ENCODE data around the gene MREG. TPM values are rescaled to one million over a fixed set of nuclear protein-coding genes. Genes with fewer than 3 reads are reported as not detected.

MREG gene
- polyA plus RNA-seq, 2 of the 4 experiments (the other 2 are of a cell fraction) = 6.4 to 8.0 TPM

DNA sequence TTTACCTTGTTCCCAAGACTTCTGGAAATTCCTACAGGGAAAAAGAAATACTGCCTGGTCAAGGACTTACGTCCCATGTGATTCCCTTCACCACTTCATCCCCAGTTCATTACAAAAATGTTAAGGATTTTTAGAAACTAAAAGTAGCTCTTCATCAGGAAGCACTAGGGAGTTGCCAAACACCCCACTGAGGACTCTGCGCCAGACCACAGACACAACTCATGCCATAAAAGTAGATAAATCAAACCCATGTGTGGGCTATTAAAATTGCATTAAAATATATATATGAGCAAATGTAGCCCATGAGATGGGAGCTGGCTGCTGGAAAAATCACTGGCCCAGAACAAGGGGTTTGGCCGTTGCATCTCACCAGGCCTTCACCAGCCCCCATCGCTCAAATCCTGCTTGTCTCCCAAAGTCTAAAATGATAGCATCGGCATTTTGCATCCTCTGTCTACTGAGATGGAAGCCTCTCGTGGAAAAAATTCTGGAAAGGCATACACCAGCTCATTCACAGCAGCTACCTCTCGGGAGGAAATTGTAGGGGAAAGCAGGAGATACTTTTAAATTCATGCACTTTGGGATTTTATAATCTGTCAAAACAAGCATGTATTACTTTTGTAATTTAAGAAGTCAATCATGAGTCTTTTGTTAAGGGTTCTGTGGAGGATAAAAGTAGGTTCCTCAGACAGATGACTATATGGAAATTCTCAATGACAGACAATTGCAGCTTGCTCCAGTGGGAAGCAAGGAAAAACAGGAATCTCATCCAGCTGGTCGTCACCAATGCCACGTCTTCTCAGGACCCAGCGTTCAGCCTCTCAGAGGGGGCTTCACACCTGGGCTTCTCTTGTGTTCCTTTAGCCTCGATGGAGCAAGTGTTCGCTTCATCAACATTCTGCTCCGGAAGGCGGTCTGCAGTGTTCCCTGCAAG is 113.9 kb downstream of the MREG start:
- Histone ChIP-seq H3K9me3 (no peaks in the 10 kb centered on the region), H3K4me2 (no peak overlapping the region), H3K4me1 (peaks cover 12% of the 10 kb centered on the region), H3K27ac (peak overlapping the region in 1 of 2 experiments; percentile 55; a peak in 2 of 6 replicates), H3K4me3 (no peak overlapping the region)
- WGBS (ENCODE audit: missing lambda C conversion rate) = 77% methylated on average over 14 of the region's 14 CpGs
- ChIA-PET CTCF (interaction anchor here (1.2 kb wide), 1 partner anchor 9 kb away, joined by 4 read pairs; no protein-coding TSS in a partner anchor), POLR2A (no interaction called here)
- DNase-seq (ENCODE audit: low read depth in 1 of 2, low spot score in 1 of 2) (no peak), ATAC-seq (no peak), FAIRE-seq (no peak)
- TF ChIP-seq TFCP2L1 (CRISPR knock-in tag; IDR thresholded peaks at IDR 0.05) = no peak
- TF ChIP-seq, protein P1, sequence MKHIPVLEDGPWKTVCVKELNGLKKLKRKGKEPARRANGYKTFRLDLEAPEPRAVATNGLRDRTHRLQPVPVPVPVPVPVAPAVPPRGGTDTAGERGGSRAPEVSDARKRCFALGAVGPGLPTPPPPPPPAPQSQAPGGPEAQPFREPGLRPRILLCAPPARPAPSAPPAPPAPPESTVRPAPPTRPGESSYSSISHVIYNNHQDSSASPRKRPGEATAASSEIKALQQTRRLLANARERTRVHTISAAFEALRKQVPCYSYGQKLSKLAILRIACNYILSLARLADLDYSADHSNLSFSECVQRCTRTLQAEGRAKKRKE (CRISPR knock-in tag; IDR thresholded peaks at IDR 0.05; ENCODE audit: low read depth) = no peak
- no peak for TF ChIP-seq CHD2 (IDR thresholded peaks at IDR 0.05; ENCODE audit: low read length, partially characterized antibody)
- TF ChIP-seq CBX8 (IDR thresholded peaks at IDR 0.05) = no peak
- no peak for TF ChIP-seq CBX2 (IDR thresholded peaks at IDR 0.05; ENCODE audit: borderline replicate concordance, low read depth)
- TF ChIP-seq PHF8 (IDR thresholded peaks at IDR 0.05; ENCODE audit: borderline replicate concordance, low read depth) = no peak
- TF ChIP-seq FOSL2 (IDR thresholded peaks at IDR 0.05) = no peak
- TF ChIP-seq FOSL2 (CRISPR knock-in tag; IDR thresholded peaks at IDR 0.05) = no peak
- TF ChIP-seq CHD4 (IDR thresholded peaks at IDR 0.05; ENCODE audit: borderline replicate concordance) = no peak
- TF ChIP-seq HOXA7 (CRISPR knock-in tag; IDR thresholded peaks at IDR 0.05) = no peak
- no peak for TF ChIP-seq ESRRA (IDR thresholded peaks at IDR 0.05; ENCODE audit: borderline replicate concordance, low read length)
- TF ChIP-seq BHLHE40 (IDR thresholded peaks at IDR 0.05; ENCODE audit: low read depth, low read length) = no peak
- no peak for TF ChIP-seq MAFK (IDR thresholded peaks at IDR 0.05; ENCODE audit: partially characterized antibody)
- TF ChIP-seq EP300 (IDR thresholded peaks at IDR 0.05) = no peak
- TF ChIP-seq RNF2 (IDR thresholded peaks at IDR 0.05; ENCODE audit: borderline replicate concordance, low read depth) = no peak
- TF ChIP-seq FOXS1 (CRISPR knock-in tag; IDR thresholded peaks at IDR 0.05) = no peak
- TF ChIP-seq, protein P2, sequence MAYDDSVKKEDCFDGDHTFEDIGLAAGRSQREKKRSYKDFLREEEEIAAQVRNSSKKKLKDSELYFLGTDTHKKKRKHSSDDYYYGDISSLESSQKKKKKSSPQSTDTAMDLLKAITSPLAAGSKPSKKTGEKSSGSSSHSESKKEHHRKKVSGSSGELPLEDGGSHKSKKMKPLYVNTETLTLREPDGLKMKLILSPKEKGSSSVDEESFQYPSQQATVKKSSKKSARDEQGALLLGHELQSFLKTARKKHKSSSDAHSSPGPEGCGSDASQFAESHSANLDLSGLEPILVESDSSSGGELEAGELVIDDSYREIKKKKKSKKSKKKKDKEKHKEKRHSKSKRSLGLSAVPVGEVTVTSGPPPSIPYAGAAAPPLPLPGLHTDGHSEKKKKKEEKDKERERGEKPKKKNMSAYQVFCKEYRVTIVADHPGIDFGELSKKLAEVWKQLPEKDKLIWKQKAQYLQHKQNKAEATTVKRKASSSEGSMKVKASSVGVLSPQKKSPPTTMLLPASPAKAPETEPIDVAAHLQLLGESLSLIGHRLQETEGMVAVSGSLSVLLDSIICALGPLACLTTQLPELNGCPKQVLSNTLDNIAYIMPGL (CRISPR knock-in tag; IDR thresholded peaks at IDR 0.05; ENCODE audit: borderline replicate concordance) = no peak
- TF ChIP-seq, protein P3, sequence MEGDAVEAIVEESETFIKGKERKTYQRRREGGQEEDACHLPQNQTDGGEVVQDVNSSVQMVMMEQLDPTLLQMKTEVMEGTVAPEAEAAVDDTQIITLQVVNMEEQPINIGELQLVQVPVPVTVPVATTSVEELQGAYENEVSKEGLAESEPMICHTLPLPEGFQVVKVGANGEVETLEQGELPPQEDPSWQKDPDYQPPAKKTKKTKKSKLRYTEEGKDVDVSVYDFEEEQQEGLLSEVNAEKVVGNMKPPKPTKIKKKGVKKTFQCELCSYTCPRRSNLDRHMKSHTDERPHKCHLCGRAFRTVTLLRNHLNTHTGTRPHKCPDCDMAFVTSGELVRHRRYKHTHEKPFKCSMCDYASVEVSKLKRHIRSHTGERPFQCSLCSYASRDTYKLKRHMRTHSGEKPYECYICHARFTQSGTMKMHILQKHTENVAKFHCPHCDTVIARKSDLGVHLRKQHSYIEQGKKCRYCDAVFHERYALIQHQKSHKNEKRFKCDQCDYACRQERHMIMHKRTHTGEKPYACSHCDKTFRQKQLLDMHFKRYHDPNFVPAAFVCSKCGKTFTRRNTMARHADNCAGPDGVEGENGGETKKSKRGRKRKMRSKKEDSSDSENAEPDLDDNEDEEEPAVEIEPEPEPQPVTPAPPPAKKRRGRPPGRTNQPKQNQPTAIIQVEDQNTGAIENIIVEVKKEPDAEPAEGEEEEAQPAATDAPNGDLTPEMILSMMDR (IDR thresholded peaks at IDR 0.05) = no peak
- TF ChIP-seq, protein P4, sequence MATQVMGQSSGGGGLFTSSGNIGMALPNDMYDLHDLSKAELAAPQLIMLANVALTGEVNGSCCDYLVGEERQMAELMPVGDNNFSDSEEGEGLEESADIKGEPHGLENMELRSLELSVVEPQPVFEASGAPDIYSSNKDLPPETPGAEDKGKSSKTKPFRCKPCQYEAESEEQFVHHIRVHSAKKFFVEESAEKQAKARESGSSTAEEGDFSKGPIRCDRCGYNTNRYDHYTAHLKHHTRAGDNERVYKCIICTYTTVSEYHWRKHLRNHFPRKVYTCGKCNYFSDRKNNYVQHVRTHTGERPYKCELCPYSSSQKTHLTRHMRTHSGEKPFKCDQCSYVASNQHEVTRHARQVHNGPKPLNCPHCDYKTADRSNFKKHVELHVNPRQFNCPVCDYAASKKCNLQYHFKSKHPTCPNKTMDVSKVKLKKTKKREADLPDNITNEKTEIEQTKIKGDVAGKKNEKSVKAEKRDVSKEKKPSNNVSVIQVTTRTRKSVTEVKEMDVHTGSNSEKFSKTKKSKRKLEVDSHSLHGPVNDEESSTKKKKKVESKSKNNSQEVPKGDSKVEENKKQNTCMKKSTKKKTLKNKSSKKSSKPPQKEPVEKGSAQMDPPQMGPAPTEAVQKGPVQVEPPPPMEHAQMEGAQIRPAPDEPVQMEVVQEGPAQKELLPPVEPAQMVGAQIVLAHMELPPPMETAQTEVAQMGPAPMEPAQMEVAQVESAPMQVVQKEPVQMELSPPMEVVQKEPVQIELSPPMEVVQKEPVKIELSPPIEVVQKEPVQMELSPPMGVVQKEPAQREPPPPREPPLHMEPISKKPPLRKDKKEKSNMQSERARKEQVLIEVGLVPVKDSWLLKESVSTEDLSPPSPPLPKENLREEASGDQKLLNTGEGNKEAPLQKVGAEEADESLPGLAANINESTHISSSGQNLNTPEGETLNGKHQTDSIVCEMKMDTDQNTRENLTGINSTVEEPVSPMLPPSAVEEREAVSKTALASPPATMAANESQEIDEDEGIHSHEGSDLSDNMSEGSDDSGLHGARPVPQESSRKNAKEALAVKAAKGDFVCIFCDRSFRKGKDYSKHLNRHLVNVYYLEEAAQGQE (IDR thresholded peaks at IDR 0.05) = no peak
- TF ChIP-seq MYC (IDR thresholded peaks at IDR 0.05; ENCODE audit: borderline replicate concordance, low read length) = no peak

Measured in A549 (cell line).